ACC112 (cell line): Measurements from ENCODE around the gene N4BP3.
A peak's percentile ranks its signal among the peaks of the same experiment; 100 is the strongest.
"Not testable (repeated sequence)": the region's sequence is repeated elsewhere in the genome, so short reads cannot be mapped to it uniquely, and the experiment has no call there.

Source experiments
- H2AFZ ChIP-seq: fragments of 200-600 bp; sonication (generic); one replicate; pipeline ENCODE4 v1.6.0; 2017; ENCODE audit warnings: antibody characterized with exemption, low read length; ENCODE audit not compliant: unreplicated experiment
- H3K27ac ChIP-seq: fragments of 200-600 bp; sonication (generic); 2 replicates; pipeline ENCODE4 v1.5.1; 2014; ENCODE audit warnings: low read depth, mild to moderate bottlenecking, antibody characterized with exemption, low read length, moderate library complexity
- H3K27me3 ChIP-seq: fragments of 200-600 bp; sonication (generic); 2 replicates; pipeline ENCODE4 v1.6.1; 2014; ENCODE audit warnings: mild to moderate bottlenecking, antibody characterized with exemption, low read length, moderate library complexity, mixed read lengths; ENCODE audit not compliant: insufficient read depth
- H3K36me3 ChIP-seq: fragments of 200-600 bp; sonication (generic); 2 replicates; pipeline ENCODE4 v1.6.1; 2016; ENCODE audit warnings: mild to moderate bottlenecking, antibody characterized with exemption, low read length, moderate library complexity, mixed read lengths; ENCODE audit not compliant: insufficient read depth
- H3K4me1 ChIP-seq: fragments of 200-600 bp; sonication (generic); one replicate; pipeline ENCODE4 v1.6.1; 2016; ENCODE audit warnings: low read length, mixed read lengths; ENCODE audit not compliant: insufficient read depth, unreplicated experiment, control insufficient read depth
- H3K4me3 ChIP-seq: fragments of 200-600 bp; sonication (generic); 2 replicates; pipeline ENCODE4 v1.5.1; 2014; ENCODE audit warnings: mild to moderate bottlenecking, low read depth, low read length
- H3K79me2 ChIP-seq: fragments of 200-600 bp; sonication (generic); one replicate; pipeline ENCODE4 v1.6.0; 2016; ENCODE audit warnings: low read length; ENCODE audit not compliant: control insufficient read depth, unreplicated experiment, insufficient read depth

Gene N4BP3

DNA sequence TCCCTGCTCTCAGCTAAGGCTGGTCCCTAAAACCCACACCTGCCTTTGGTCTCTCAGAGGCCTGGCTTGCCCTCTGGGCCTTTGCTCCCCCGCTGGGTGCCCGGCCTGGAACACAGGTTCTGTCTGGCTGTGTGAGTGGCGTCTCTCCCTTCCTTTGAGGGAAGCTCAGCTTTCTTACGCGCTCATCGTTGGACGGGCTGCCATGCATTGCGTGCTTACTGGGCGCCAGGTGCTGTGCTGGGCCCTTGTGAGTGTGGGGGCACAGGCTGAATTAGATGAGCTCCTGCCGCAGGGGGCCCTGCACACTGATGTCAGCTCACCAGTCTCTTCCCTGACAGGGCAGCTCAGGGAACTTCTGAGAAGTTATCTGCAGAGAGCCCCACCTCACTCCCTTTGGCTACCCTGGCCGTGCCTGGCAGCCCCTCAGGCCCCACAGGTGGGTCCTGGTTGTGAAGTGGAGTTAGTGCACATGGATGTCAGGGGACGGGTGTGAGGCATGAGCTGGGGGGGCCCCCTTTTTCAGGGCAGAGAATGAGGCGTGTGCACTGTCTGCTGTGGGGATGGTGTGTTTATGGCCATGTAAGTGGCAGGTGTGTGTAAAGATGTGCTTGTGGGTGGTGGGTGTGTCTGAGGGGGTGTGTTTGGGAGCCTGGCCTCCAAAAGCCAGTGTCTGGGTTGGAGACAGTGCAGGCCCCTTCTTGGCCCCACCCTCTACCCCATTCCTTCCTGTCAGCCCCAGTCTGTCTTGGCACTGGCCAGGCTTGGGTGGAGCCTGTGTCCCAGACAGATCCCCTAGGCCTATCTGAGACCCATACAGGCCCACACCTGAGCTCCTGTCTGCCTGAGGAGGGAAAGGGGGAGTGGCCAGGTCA, 10.0 kb downstream of the N4BP3 start:
- peaks cover 20% of the 10 kb centered on the region for H3K27me3 ChIP-seq
- no peak overlapping the region for H2AFZ ChIP-seq
- no peaks in the 10 kb centered on the region for H3K79me2 ChIP-seq
- no peak overlapping the region for H3K27ac ChIP-seq
- no peaks in the 10 kb centered on the region for H3K36me3 ChIP-seq
- no peaks in the 10 kb centered on the region for H3K4me1 ChIP-seq
- H3K4me3 ChIP-seq: no peak overlapping the region

DNA sequence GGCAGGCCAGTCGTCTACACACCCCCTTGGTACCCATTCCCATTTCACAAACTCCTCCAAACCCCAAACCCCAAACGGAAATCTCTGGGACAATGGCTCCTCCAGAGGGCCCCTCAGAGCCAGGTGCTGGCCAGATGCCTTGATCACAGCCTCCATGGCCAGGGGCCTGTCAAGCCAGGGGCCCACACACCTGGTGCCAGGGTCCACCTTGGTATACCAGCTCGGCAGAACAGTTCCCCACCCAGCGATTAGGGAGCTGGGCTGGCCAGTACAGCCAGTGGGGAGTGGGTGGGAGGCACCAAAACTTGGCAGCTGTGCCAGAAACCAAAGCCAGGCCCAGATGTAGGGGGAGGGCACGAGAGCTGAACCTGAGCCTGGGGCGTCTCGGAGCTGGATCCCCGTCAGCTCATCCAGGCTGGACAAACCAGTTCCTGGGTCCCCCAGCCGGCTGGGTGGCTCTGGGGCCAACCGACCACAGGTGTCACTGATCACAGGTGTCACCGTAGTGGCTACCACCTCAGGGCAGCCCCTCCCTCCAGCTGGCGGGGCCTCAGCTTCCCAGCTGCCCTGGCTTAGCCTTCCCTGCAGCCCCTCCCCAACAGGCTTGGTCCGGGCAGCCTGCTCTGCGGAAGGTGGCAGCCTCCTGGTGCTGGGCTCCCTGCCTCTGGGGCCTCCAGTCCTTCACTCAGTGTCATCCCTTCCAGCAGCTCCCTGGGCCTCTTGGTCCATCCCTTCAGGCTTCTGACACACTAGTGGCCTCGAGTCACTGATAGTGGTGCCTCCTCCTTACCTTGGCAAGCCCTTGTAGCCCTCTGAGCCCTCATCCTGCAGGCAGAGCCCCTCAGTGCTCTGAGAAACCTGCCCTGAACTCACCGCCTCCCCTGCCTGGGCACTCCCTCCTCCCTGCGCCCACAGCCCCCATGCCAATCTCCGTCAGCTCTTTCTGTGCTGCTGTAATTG, 10.9 kb downstream of the N4BP3 start:
- H3K4me3 ChIP-seq: no peak overlapping the region
- H3K79me2 ChIP-seq: no peaks in the 10 kb centered on the region
- H3K4me1 ChIP-seq: no peaks in the 10 kb centered on the region
- H2AFZ ChIP-seq: no peak overlapping the region
- H3K27ac ChIP-seq: no peak overlapping the region
- no peaks in the 10 kb centered on the region for H3K36me3 ChIP-seq
- peaks cover 20% of the 10 kb centered on the region for H3K27me3 ChIP-seq

DNA sequence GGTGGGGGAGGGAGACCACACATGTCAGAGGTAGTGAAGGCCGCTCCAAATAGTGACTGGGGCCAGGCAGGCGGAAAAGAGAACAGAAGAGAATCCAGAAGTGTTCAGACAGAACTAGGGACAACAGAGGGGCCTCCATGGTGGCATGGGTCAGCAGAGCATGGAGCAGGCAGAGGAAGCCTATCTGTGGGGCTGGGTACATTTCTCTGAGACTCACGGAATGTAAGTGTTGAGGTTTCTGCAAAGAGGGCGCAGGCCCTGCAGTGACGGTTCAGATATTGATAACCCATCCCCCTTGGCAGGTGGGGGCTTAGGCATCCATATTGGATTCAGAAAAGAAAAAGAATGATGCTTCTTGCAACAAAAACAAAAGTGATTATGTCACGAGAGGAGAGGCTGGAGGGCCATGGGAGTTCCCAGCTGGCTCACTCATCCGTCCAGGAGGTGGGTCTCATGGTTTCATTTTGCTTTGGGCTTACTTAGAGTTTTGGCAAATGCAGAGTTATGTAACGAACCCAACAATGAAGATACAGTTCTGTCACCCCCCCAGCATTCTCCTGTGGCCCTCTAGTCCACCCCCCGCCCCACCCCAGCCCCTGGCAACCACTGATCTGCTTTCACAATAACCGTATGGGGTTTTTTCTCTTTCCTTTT, 12.0 kb downstream of the N4BP3 start:
- Histone ChIP-seq H3K4me3 (no peak overlapping the region), H3K27ac (no peak overlapping the region), H3K27me3 (peaks cover 20% of the 10 kb centered on the region), H3K4me1 (no peaks in the 10 kb centered on the region), H2AFZ (no peak overlapping the region), H3K36me3 (no peaks in the 10 kb centered on the region), H3K79me2 (no peaks in the 10 kb centered on the region)

DNA sequence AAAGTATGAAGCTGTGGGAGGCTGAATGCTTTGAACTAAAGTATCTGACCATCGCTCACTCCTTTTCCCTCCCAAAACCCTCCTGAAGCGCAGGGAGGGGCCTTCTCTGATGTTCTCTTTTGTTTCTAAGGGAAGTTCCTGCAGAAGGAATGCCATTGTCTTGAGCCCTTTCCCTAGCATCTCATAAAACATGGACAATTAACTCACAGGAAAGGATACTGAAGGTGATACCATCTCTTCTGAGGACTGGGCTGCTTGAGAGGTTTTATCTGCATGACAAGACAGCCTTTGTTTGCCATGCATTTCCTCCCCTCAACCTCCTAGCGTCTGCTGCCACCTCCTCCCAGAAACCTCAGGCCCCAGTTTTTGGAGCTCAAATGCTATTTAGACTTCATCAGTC, 13.2 kb downstream of the N4BP3 start:
- Histone ChIP-seq H3K4me1 (no peaks in the 10 kb centered on the region), H3K79me2 (peaks cover under 1% of the 10 kb centered on the region), H3K4me3 (no peak overlapping the region), H3K27me3 (peaks cover 16% of the 10 kb centered on the region), H3K27ac (no peak overlapping the region), H2AFZ (no peak overlapping the region), H3K36me3 (no peaks in the 10 kb centered on the region)

DNA sequence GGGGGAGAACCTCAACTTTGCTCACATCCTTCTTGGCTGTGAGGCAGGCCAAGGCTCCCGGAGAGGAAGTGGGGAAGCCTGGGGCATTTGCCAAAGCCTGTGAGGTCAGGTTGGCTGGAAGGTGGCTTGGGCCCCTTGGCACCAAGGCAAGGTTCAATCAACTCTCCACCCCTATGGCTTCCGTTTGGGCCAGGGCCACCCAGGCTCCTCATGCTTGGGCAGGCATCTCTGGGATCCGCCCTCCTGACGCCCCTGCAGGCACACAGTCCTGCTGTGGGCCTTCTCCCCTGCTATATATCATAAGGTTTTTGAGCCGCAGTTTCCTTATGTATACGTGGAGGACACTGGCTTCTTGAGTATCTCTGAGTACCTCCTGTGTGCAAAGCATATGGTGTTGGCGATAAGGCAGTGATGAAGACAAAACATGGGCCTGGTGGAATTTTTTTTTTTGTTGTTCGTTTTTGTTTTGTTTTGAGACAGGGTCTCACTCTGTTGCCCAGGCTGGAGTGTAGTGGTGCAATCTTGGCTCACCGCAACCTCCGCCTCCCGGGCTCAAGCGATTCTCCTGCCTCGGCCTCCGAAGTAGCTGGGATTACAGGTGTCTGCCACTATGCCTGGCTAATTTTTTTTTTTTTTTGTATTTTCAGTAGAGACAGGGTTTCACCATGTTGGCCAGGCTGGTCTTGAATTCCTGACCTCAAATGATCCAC, 14.1 kb downstream of the N4BP3 start:
- H3K36me3 ChIP-seq, H2AFZ ChIP-seq, H3K4me3 ChIP-seq, H3K79me2 ChIP-seq, H3K27ac ChIP-seq, H3K27me3 ChIP-seq, H3K4me1 ChIP-seq: not testable (repeated sequence)

DNA sequence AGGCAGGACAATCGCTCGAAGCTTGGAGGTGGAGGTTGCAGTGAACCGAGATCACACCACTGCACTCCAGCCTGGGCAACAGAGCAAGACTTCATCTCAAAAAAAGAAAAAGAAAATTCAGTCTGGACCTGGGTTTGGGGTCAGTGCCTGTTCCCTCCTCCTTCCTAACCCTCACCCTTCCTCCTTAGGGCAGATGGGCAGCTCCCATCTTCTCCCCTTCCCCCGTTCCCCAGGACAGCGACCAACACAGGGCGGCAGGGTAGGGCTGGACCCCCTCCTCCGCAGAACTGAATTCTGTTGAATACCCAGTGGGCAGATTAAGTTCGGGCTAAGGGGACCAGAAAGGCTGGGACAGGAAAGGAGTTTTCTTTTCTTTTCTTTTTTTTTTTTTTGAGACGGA, 16.0 kb downstream of the N4BP3 start:
- H3K27ac ChIP-seq: no peak overlapping the region
- H3K27me3 ChIP-seq: no peaks in the 10 kb centered on the region
- no peak overlapping the region for H2AFZ ChIP-seq
- H3K4me1 ChIP-seq: no peaks in the 10 kb centered on the region
- no peaks in the 10 kb centered on the region for H3K36me3 ChIP-seq
- peaks cover 4% of the 10 kb centered on the region for H3K79me2 ChIP-seq
- no peak overlapping the region; the same call in 1 of the 2 replicates for H3K4me3 ChIP-seq

DNA sequence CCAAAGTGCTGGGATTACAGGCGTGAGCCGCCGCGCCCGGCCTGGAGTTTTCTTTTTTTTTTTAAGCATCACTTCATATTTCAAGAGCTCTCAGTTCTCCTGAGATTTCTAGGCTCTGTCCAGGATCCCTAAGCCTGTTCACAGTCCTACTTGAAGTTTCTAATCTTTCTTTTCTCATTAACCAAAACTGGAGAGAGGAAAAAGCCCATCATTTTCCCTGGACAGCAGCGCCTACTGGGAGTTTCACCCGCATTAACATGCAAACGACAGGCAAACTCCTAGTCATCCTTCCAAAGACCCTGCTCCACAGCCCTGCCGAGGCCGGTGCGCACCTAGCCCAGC, 16.9 kb downstream of the N4BP3 start:
- H3K27me3 ChIP-seq, H3K4me1 ChIP-seq, H3K79me2 ChIP-seq, H3K36me3 ChIP-seq: not testable (repeated sequence)
- Histone ChIP-seq H3K4me3 (peak overlapping the region; percentile 98), H2AFZ (peak overlapping the region; percentile 97), H3K27ac (peak overlapping the region; percentile 46; the same call in 1 of the 2 replicates)

DNA sequence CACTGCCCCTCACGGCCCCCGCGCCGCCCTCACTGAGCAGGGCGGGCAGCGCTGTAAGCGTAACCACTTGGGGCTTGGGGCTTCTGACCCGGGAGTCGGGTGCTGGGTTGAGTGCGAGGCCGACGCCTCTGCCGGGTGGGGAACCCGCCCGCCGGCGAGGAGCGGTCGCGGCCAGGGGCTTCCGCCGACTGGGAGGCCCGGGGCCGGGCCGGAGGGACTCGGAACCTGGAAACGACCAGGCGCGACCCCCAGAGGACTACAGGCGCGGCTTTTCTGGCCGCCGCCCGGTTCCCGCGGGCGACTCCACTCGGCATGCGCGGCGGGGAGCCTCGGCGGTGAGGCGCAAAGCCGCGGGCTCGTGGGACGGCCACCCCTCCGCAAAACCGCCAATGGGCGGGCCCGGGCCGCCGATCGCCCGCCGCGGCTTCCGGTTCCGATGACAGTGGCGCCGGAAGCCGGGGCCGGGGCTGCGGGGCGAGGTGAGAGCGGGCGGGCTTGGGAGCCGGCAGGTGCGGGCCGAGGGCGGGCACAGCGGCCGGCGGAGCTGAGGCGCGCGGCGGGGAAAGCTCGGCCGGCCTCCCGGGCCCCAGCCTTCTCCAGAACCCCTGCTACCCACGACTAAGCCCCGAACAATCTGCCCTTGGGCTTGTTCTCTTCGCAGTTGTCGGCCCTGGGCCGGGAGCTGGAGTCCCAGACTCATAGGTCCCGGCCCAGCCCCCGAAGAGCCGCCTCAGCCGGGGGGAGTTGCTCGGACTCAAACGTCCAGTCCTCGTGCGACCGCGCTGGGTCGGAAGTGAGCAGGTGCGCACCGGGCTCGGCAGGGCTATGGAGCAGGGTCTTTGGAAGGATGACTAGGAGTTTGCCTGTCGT, 17.5 kb downstream of the N4BP3 start, which contains the start of gene RMND5B:
Gene RMND5B (plus strand): TSS at position 439 of the 870 bp plus-strand sequence. CDS start 7,106 bp downstream, outside the sequence.
- Histone ChIP-seq H3K4me1 (no peaks in the 10 kb centered on the region), H3K27me3 (no peaks in the 10 kb centered on the region), H3K27ac (peak within 1 kb of the TSS; percentile 46; the same call in 1 of the 2 replicates), H3K36me3 (no peaks in the 10 kb centered on the region), H3K4me3 (peak within 1 kb of the TSS; percentile 98), H2AFZ (peak within 1 kb of the TSS; percentile 97), H3K79me2 (peaks cover 4% of the 10 kb centered on the region)

DNA sequence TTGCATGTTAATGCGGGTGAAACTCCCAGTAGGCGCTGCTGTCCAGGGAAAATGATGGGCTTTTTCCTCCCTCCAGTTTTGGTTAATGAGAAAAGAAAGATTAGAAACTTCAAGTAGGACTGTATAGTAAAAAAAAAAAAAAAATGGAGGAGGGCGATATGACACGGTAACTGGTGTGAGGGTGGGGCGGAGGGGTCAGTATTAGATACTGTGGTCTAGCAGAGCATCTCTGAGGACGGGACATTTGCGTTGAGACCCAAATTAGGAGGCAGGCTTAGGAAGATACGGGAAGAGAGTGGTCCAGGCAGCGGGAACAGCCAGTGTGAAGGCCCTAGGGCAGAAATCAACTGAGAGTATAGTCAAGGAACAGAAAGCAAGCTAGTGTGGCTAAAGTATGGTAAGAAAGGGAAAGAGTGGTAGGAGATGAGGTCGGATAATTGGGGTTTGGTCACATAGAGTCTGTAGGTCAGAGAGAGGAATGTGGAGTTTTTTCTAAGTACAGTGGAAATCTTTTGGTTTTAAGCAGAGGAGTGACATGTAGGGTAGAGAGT, 18.2 kb downstream of the N4BP3 start:
- Histone ChIP-seq H3K27me3 (no peaks in the 10 kb centered on the region), H2AFZ (no peak overlapping the region), H3K36me3 (no peaks in the 10 kb centered on the region), H3K79me2 (peaks cover 4% of the 10 kb centered on the region), H3K4me3 (peak overlapping the region; percentile 98), H3K27ac (no peak overlapping the region), H3K4me1 (no peaks in the 10 kb centered on the region)
